DOHH2 (cell line): ENCODE measurements around the gene GRB10.

Experiments used
- CTCF ChIP-seq: fragments of 200-600 bp; sonication (generic); IDR thresholded peaks from one replicate; pipeline ENCODE4 v1.5.1; 2014; ENCODE audit warnings: antibody characterized with exemption, mild to moderate bottlenecking, low read depth, low read length; ENCODE audit not compliant: poor library complexity, severe bottlenecking
- EZH2phosphoT487 ChIP-seq: fragments of 200-600 bp; sonication (generic); IDR thresholded peaks from 2 replicates; pipeline ENCODE4 v1.6.1; 2017; ENCODE audit warnings: borderline replicate concordance, mild to moderate bottlenecking, antibody characterized with exemption, low read length, moderate library complexity, mixed read lengths

- TF ChIP-seq CTCF (no peak), EZH2phosphoT487 (no peak)
Measured at GRCh38 chr7:50728184-50728583, 54.5 kb downstream of the GRB10 start.
